ENCODE results near the gene CLMP. TPM values are rescaled to one million over a fixed set of nuclear protein-coding genes. Genes with fewer than 3 reads are reported as not detected.
"Not testable (repeated sequence)": the region's sequence is repeated elsewhere in the genome, so short reads cannot be mapped to it uniquely, and the experiment has no call there.

The CLMP gene
- total RNA-seq, 1 experiment from 2014 or later: 3.2 TPM

DNA sequence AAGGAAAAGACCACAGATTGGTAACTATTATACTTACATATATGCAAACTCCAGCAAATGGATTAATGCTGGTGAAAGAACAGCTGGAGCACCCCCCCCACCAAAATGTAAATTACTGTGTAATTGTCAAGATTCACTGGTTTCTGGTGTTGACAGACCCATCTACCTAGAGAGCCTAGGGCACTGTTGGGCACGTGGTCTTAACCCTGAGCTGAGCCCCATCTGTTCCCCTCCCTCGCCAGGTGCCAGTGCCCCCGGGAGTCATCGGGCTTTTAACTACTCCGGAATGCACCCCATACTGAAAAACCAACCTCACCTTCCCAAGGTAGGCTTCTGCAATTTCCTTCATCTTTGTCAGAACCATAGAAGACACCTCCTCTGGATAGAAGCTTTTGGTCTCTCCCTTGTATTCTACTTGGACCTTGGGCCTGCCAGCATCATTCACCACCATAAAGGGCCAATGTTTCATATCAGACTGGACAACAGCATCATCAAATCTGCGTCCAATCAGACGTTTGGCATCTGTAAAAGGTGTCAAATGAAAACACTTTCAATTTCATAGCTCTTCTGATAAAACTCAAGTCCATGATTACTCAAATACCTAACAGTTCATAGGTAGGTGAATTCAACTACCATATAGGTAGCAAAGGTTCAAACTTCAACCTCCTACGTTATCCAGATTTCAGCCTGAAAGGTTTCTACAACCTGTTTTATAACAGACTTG, 134.6 kb downstream of the CLMP start:
- TF ChIP-seq, protein P1, sequence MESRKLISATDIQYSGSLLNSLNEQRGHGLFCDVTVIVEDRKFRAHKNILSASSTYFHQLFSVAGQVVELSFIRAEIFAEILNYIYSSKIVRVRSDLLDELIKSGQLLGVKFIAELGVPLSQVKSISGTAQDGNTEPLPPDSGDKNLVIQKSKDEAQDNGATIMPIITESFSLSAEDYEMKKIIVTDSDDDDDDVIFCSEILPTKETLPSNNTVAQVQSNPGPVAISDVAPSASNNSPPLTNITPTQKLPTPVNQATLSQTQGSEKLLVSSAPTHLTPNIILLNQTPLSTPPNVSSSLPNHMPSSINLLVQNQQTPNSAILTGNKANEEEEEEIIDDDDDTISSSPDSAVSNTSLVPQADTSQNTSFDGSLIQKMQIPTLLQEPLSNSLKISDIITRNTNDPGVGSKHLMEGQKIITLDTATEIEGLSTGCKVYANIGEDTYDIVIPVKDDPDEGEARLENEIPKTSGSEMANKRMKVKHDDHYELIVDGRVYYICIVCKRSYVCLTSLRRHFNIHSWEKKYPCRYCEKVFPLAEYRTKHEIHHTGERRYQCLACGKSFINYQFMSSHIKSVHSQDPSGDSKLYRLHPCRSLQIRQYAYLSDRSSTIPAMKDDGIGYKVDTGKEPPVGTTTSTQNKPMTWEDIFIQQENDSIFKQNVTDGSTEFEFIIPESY (IDR thresholded peaks at IDR 0.05; ENCODE audit: extremely low read depth, insufficient replicate concordance, low read length): no peak
- TF ChIP-seq POLR2AphosphoS5 (IDR thresholded peaks at IDR 0.05; ENCODE audit: low read depth, low read length): peak; percentile 39
- RAD21 ChIA-PET (ENCODE audit: low non-redundant PET in 1 of 2, low total read pairs in 2 of 2, uncharacterized antibody in 2 of 2, unreplicated experiment in 2 of 2): no interaction called here
- CTCF ChIA-PET: interaction anchor here (1.5 to 1.6 kb wide), 2 partner anchors 14 to 39 kb away, joined by 3 read pairs; no protein-coding TSS in a partner anchor
- H2AFZ ChIP-seq (ENCODE audit: low read depth, low read length, poor library complexity, severe bottlenecking): no peak overlapping the region
- no peaks in the 10 kb centered on the region for H3K27me3 ChIP-seq (ENCODE audit: insufficient read depth, low read length)
- intact Hi-C loops (cut with micrococcal nuclease): no loop called here
- ATAC-seq (no peak), DNase-seq (ENCODE audit: low read depth, low spot score) (no peak)
- peak overlapping the region; percentile 85 for H3K4me2 ChIP-seq (ENCODE audit: low read length)
- BruUV-seq (replicated peaks): no TSS peak
- peaks cover 13 to 28% of the 10 kb centered on the region in 2 experiments for H3K4me1 ChIP-seq (ENCODE audit: control insufficient read depth in 1 of 2, insufficient read depth in 2 of 2, low read length in 2 of 2)
- peak overlapping the region; percentile 98; the same call in 1 of the 2 replicates for H3K27ac ChIP-seq (ENCODE audit: low read depth, low read length)
- peak overlapping the region; percentile 100 for H3K9ac ChIP-seq (ENCODE audit: low read length)
- H3K79me2 ChIP-seq (ENCODE audit: insufficient read depth, low read length): peaks cover 80% of the 10 kb centered on the region
- H3K9me3 ChIP-seq (ENCODE audit: control insufficient read depth in 1 of 2, insufficient read depth in 1 of 2, low read depth in 1 of 2, low read length in 2 of 2): no peaks in the 10 kb centered on the region
- H3K36me3 ChIP-seq (ENCODE audit: control insufficient read depth in 1 of 2, insufficient read depth in 2 of 2, low read length in 2 of 2): peaks cover 34 to 66% of the 10 kb centered on the region in 2 experiments
- peak overlapping the region; percentile 62 to 97 for H3K4me3 ChIP-seq (replicated peaks in 1 of 2; ENCODE audit: low read depth in 1 of 2, low read length in 2 of 2)
- POLR2A ChIA-PET: no interaction called here
- peaks cover 54% of the 10 kb centered on the region; the same call in 1 of the 2 replicates for H4K20me1 ChIP-seq (ENCODE audit: insufficient read depth)
- no peaks in the 10 kb centered on the region for H3K9me2 ChIP-seq (ENCODE audit: insufficient read depth)

DNA sequence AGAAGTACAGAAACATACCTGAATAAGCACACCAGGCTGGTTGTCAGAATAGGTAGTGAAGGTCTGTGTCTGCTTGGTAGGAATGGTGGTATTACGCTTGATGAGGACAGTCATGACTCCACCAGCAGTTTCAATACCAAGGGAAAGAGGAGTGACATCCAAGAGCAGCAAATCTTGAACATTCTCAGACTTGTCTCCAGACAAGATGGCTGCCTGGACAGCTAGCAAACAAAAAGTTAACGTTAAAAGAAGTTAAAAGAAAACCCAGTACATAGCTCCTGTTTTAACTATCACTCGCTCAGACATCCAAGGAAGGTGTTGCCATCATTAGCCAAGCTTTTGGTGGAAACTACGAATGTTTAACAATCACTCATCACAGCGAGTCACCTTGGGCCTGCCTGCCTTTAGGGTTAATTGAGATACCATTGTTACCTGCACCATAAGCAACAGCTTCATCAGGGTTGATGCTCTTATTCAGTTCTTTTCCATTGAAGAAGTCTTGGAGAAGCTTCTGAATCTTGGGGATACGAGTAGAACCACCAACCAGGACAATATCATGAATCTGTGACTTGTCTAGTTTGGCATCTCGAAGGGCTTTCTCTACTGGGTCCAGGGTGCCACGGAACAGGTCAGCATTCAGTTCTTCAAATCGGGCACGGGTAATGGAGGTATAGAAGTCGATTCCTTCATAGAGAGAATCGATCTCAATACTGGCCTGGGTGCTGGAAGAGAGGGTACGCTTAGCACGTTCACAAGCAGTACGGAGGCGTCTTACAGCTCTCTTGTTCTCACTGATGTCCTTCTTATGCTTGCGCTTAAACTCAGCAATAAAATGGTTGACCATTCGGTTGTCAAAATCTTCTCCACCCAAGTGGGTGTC, 135.8 kb downstream of the CLMP start:
- ATAC-seq; BruUV-seq (replicated peaks); H3K9me2 ChIP-seq (ENCODE audit: insufficient read depth); H3K9ac ChIP-seq (ENCODE audit: low read length); H3K9me3 ChIP-seq (ENCODE audit: control insufficient read depth in 1 of 2, insufficient read depth in 1 of 2, low read depth in 1 of 2, low read length in 2 of 2); DNase-seq (ENCODE audit: low read depth, low spot score); H3K27ac ChIP-seq (ENCODE audit: low read depth, low read length); H3K27me3 ChIP-seq (ENCODE audit: insufficient read depth, low read length); H2AFZ ChIP-seq (ENCODE audit: low read depth, low read length, poor library complexity, severe bottlenecking); POLR2A ChIA-PET; RAD21 ChIA-PET (ENCODE audit: low non-redundant PET in 1 of 2, low total read pairs in 2 of 2, uncharacterized antibody in 2 of 2, unreplicated experiment in 2 of 2); H3K4me3 ChIP-seq (replicated peaks in 1 of 2; ENCODE audit: low read depth in 1 of 2, low read length in 2 of 2): not testable (repeated sequence)
- Histone ChIP-seq H3K4me2 (ENCODE audit: low read length) (0 out of 2 replicates have a peak overlapping the region, but pooled peaks have one; percentile 85), H3K36me3 (ENCODE audit: control insufficient read depth in 1 of 2, insufficient read depth in 2 of 2, low read length in 2 of 2) (peaks cover 34 to 63% of the 10 kb centered on the region in 2 experiments), H3K4me1 (ENCODE audit: control insufficient read depth in 1 of 2, insufficient read depth in 2 of 2, low read length in 2 of 2) (peaks cover 5 to 23% of the 10 kb centered on the region in 2 experiments; a peak in 3 of 4 replicates), H4K20me1 (ENCODE audit: insufficient read depth) (peaks cover 59% of the 10 kb centered on the region; the same call in 1 of the 2 replicates), H3K79me2 (ENCODE audit: insufficient read depth, low read length) (peaks cover 69% of the 10 kb centered on the region)
- intact Hi-C loops (cut with micrococcal nuclease): loop anchor here (10.0 kb wide), 1 partner anchor 144 kb away; no protein-coding TSS in a partner anchor
- CTCF ChIA-PET: interaction anchor here (1.0 to 1.6 kb wide), 2 partner anchors 13 to 196 kb away, joined by 3 read pairs; no protein-coding TSS in a partner anchor

All from HCT116 (cell line).